BJ (cell line): ENCODE measurements around the gene RCCD1. TPM values are rescaled to one million over a fixed set of nuclear protein-coding genes. Genes with fewer than 3 reads are reported as not detected.

ENCODE experiments used
- CTCF ChIA-PET: fragments of 350-600 bp; formaldehyde crosslinking; extraction: SDS; loops from one replicate; lab custom pipeline; 2021; ENCODE audit warnings: antibody characterized with exemption, inconsistent platforms; lab: Yijun Ruan, JAX
- POLR2A ChIA-PET: fragments of 300-600 bp; sonication (Branson Sonifier 250); formaldehyde crosslinking; extraction: SDS; loops from one replicate; lab custom pipeline; 2021; ENCODE audit warnings: antibody characterized with exemption; lab: Charles Lee
- DNase-seq: peaks from one replicate; pipeline ENCODE4 v3.0.0-alpha.2; 2011; ENCODE audit warnings: low read depth
- H3K27me3 ChIP-seq: 2 replicates; pipeline ENCODE4 v1.6.0; 2011; ENCODE audit warnings: low read length; ENCODE audit not compliant: control insufficient read depth, insufficient read depth
- H3K36me3 ChIP-seq: 2 replicates; pipeline ENCODE4 v1.5.1; 2011; ENCODE audit warnings: low read length; ENCODE audit not compliant: control insufficient read depth, insufficient read depth
- H3K4me3 ChIP-seq: 2 replicates; pipeline ENCODE4 v1.5.1; 2011; ENCODE audit warnings: low read depth, mild to moderate bottlenecking, control low read depth, low read length
- polyA plus RNA-seq: library from polyadenylated mRNA; depleted of rRNA; stranded (reverse); fragments of >200 nt; gene quantifications from 2 replicates; pipeline ENCODE4 v1.2.3, GENCODE V29; 2011
- TF ChIP-seq, protein P1 (sequence below): IDR thresholded peaks from 2 replicates; pipeline ENCODE4 v1.5.1; 2011; ENCODE audit warnings: low read depth, mild to moderate bottlenecking, control low read depth, inconsistent platforms, low read length, moderate library complexity; ENCODE audit not compliant: insufficient read depth

RCCD1 gene
- polyA plus RNA-seq, 1 experiment = 9.6 TPM

DNA sequence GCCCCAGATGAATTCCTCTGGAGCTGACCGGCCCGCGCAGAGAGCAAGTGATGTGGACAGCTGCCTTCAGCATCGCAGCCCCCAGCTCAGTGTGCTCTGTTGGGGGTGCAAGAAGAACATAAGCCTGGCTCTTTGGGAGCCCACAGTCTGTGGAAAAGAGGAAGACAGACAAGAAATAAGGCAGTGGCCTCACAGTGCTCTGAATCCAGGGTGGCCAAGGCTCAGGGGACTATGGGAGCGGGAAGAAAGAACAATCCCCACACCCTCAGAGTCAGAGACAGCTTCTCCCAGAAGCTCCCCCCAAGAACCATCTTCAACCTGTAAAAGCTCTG is 22.1 kb upstream of the RCCD1 start:
- Histone ChIP-seq H3K36me3 (peaks cover 2% of the 10 kb centered on the region; the same call in 1 of the 2 replicates), H3K4me3 (peak overlapping the region; percentile 65), H3K27me3 (no peaks in the 10 kb centered on the region)
- DNase-seq = no peak
- ChIA-PET CTCF (interaction anchor here (0.6 to 7.1 kb wide), 32 partner anchors 9 to 1363 kb away, joined by 3 to 94 read pairs (median 4); partner anchors contain the start of genes FES, MAN2A2 and RCCD1), POLR2A (interaction anchor here (0.6 kb wide), 1 partner anchor 100 kb away, joined by 3 read pairs; no protein-coding TSS in a partner anchor)
- TF ChIP-seq, protein P1, sequence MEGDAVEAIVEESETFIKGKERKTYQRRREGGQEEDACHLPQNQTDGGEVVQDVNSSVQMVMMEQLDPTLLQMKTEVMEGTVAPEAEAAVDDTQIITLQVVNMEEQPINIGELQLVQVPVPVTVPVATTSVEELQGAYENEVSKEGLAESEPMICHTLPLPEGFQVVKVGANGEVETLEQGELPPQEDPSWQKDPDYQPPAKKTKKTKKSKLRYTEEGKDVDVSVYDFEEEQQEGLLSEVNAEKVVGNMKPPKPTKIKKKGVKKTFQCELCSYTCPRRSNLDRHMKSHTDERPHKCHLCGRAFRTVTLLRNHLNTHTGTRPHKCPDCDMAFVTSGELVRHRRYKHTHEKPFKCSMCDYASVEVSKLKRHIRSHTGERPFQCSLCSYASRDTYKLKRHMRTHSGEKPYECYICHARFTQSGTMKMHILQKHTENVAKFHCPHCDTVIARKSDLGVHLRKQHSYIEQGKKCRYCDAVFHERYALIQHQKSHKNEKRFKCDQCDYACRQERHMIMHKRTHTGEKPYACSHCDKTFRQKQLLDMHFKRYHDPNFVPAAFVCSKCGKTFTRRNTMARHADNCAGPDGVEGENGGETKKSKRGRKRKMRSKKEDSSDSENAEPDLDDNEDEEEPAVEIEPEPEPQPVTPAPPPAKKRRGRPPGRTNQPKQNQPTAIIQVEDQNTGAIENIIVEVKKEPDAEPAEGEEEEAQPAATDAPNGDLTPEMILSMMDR = no peak

DNA sequence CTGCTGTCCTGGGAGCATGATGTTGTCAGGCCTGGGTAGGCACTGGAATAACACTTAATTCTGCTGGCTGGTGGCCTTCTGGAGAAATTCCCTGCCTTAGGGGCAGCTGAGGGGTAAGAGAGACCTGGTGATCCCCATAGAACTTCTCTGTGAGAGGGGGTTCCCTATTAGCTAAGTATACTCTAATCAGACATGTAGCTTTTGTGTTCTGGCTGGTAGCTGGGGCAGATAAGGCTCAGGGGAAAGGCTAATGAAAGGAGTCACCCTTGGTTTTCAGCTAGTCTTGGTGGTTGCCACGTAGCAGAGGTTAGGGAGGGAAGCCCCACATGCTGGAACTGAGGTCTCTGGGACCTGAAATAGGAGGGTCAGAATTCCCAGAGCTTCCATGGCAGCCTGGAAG is 21.4 kb upstream of the RCCD1 start:
- CTCF ChIA-PET = interaction anchor here (0.7 to 7.1 kb wide), 25 partner anchors 8 to 640 kb away, joined by 3 to 94 read pairs (median 6); partner anchors contain the start of genes FES, MAN2A2 and RCCD1
- no peak for DNase-seq
- H3K4me3 ChIP-seq = no peak overlapping the region
- H3K27me3 ChIP-seq = no peaks in the 10 kb centered on the region
- peaks cover 2% of the 10 kb centered on the region for H3K36me3 ChIP-seq
- TF ChIP-seq, protein P1 = no peak
- POLR2A ChIA-PET = no interaction called here

DNA sequence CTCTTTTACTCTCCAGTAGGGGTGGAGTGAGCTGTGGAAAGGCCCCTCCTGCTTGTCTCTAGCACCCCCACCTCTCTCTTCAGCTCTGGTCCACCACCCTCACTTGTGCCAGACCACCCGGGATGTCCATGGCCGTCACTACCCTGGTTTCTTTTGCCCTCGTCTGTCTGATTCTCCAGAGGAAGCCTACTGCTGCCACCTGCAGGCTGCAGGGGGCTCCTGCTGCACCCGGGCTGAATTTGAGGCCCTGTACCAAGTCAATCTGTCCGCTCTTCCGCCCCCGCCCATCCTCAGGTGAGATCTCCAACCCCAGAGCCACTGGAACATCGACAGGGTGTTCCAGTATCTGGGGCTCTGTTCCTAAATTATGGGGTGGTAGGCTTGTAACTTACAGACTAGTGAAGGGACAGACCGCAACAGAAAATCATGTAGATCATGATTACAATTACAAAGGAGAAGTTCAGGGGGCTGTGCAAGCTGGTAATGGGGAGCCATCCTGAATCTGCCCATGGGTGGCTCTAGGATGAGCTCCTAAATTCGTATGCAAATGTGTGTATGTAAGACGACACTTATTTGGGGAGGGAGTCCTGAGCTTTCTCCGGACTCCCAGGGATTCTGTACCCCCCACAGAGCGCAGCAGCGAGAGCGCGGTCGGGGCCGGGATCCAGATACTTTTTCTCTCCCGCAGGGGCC is 20.3 kb upstream of the RCCD1 start:
- TF ChIP-seq, protein P1 = peak; percentile 98
- POLR2A ChIA-PET = no interaction called here
- no peaks in the 10 kb centered on the region for H3K27me3 ChIP-seq
- peaks cover 6% of the 10 kb centered on the region for H3K36me3 ChIP-seq
- CTCF ChIA-PET = interaction anchor here (0.5 to 7.1 kb wide), 26 partner anchors 9 to 604 kb away, joined by 3 to 94 read pairs (median 6); partner anchors contain the start of genes FES, MAN2A2 and RCCD1
- no peak for DNase-seq
- peak overlapping the region; percentile 81 for H3K4me3 ChIP-seq

DNA sequence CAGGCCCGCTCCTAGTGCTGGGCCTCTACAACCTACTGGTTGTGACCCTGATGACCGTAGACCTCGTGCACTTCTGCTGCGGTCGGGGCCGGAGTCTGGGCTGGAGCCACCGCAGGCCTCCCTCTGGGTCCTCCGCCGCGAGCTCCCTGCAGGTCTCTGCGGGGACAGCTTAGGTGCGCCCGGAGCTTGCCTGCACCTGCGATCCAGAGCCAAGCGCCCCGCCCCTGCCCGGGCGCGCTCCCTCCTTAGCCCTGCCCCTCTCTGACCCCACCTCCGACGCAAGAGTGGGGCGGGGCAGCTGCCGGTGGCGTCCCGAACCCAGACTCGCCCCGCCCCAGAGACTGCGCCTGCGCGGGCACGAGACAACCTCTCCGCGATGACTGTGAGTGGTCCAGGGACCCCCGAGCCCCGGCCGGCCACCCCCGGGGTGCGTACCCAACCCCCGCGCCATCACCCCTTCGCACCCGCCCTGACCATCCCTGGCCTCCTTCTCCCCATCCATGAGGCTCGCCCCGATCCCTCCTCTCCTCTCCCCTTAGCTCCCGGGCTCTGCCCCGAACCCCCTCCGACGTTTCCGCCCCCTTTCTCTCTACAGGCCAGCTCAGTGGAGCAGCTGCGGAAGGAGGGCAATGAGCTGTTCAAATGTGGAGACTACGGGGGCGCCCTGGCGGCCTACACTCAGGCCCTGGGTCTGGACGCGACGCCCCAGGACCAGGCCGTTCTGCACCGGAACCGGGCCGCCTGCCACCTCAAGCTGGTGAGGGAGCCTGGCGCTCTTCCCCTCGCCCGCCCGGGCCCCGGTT is 19.5 kb upstream of the RCCD1 start, which contains the start of gene UNC45A:
Gene UNC45A (plus strand): TSS at position 337 of the 803 bp plus-strand sequence. CDS start 40 bp downstream, at position 377.
- no peaks in the 10 kb centered on the region for H3K27me3 ChIP-seq
- CTCF ChIA-PET = interaction anchor here (0.5 to 7.1 kb wide), 19 partner anchors 9 to 620 kb away, joined by 3 to 94 read pairs (median 7); partner anchors contain the start of genes FES, MAN2A2 and RCCD1
- TF ChIP-seq, protein P1 = 0 out of 2 replicates have a peak, but pooled peaks have one; percentile 19
- H3K36me3 ChIP-seq = peaks cover 13% of the 10 kb centered on the region
- peak within 1 kb of the TSS; percentile 81 for H3K4me3 ChIP-seq
- no peak for DNase-seq
- POLR2A ChIA-PET = interaction anchor here (0.5 to 1.0 kb wide), 2 partner anchors 9 to 58 kb away, joined by 6 to 24 read pairs; no protein-coding TSS in a partner anchor
